Right lobe of liver (tissue), 6 donors: ENCODE measurements around the gene LCN10. TPM values are rescaled to one million over a fixed set of nuclear protein-coding genes. Genes with fewer than 3 reads are reported as not detected.

Experiments used
- ATAC-seq, 4 donors: fragments of 200-7000 bp; cut with Tn5 transposase; one replicate each; pipeline ENCODE4 v1.9.1; 2020; ENCODE audit warnings: mild to moderate bottlenecking in 4 of 4, moderate library complexity in 4 of 4
- DNase-seq, 3 donors: peaks; one replicate each; pipeline ENCODE4 v3.0.0-alpha.2; 2020
- H3K27ac ChIP-seq, 3 donors: fragments of 200-600 bp; one replicate each; pipeline ENCODE4 v1.8.0; 2022
- H3K27me3 ChIP-seq, 2 donors: fragments of 200-600 bp; one replicate each; pipeline ENCODE4 v1.8.0; 2022
- H3K36me3 ChIP-seq, 4 donors: fragments of 200-600 bp; sonication (generic) in 1 of 4; one replicate each; pipeline versions ENCODE4 v1.5.1 to v1.8.0; 2017 to 2022; ENCODE audit warnings: control low read depth in 1 of 4
- H3K4me1 ChIP-seq, 4 donors: fragments of 200-600 bp; sonication (generic) in 1 of 4; one replicate each; pipeline versions ENCODE4 v1.5.1 to v1.8.0; 2017 to 2022; ENCODE audit warnings: control low read depth in 1 of 4
- H3K4me3 ChIP-seq, 3 donors: fragments of 200-600 bp; one replicate each; pipeline ENCODE4 v1.8.0; 2022
- H3K9me3 ChIP-seq, 4 donors: fragments of 200-600 bp; sonication (generic) in 1 of 4; one replicate each; pipeline versions ENCODE4 v1.5.1 to v1.8.0; 2017 to 2022; ENCODE audit warnings: control low read depth in 1 of 4
- POLR2A ChIP-seq: fragments of 450-650 bp; IDR thresholded peaks from one replicate; pipeline ENCODE4 v1.6.1; 2017; ENCODE audit warnings: antibody characterized with exemption, mild to moderate bottlenecking
- WGBS: methylation state at CpG from one replicate; pipeline ENCODE4 v1.1.6; 2018; ENCODE audit warnings: low coverage, low lambda C conversion rate; ENCODE audit not compliant: insufficient coverage; ENCODE audit errors: missing lambda C conversion rate; 5-methylcytosine and 5-hydroxymethylcytosine counted together
- intact Hi-C, 2 donors: fragments of 100-400 bp; cut with DNase I; formaldehyde crosslinking; loops; one replicate each; pipeline versions ENCODE4 v1.11.2 to v1.14.1; 2022
- total RNA-seq, 6 experiments: library from RNA; depleted of rRNA in 2 of 6; stranded (reverse); fragments of >200 nt in 2 of 6; fragmentation: NEBNext Ultra II Directional in 3 of 6; extraction: Animal tissue kit (Norgen Biotek cat#: 25700) in 3 of 6; gene quantifications; one replicate each; pipeline versions ENCODE4 v1.1.0 to v1.2.4, GENCODE V29; 2016 to 2023
- TF ChIP-seq, protein P1 (sequence below), 4 donors: fragments of 200-600 bp in 3 of 4; fragments of 450-650 bp in 1 of 4; IDR thresholded peaks; one replicate each; pipeline versions ENCODE4 v1.5.1 to v1.8.0; 2016 to 2022; ENCODE audit warnings: antibody characterized with exemption in 4 of 4, mild to moderate bottlenecking in 2 of 4
- donor health status: DM: no; HTN: yes; CAD: no.
- donor health status: DM: no; HTN: no; CAD: no.
- donor health status: DM: no; HTN: no; CAD: no.
- donor health status: DM: no; HTN: yes; CAD: no.
- donor health status: DM: no; HTN: yes; CAD: no.

The LCN10 gene
- total RNA-seq, 6 experiments from 2014 or later, result 0.23 to 0.81 (median 0.32) TPM; not detected in 2

DNA sequence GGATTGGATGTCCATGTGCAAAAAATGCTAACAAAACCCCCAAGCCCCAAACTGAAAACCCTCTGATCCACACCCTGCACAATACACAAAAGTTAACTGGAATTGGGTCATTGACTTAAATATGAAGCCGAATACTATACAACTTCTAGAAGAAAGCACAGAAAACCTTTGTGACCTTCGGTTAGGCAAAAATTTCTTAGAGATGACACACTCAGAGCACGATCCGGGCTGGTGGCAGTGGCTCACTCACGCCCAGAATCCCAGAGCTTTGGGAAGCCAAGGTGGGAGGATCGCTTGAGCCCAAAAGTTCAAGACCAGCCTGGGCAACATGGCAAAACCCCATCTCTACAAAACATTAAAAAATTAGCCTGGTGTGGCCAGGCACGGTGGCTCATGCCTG is 32.2 kb downstream of the LCN10 start:
- intact Hi-C loops, result no loop called here
- H3K27me3 ChIP-seq, result no peaks in the 10 kb centered on the region
- TF ChIP-seq, protein P1, sequence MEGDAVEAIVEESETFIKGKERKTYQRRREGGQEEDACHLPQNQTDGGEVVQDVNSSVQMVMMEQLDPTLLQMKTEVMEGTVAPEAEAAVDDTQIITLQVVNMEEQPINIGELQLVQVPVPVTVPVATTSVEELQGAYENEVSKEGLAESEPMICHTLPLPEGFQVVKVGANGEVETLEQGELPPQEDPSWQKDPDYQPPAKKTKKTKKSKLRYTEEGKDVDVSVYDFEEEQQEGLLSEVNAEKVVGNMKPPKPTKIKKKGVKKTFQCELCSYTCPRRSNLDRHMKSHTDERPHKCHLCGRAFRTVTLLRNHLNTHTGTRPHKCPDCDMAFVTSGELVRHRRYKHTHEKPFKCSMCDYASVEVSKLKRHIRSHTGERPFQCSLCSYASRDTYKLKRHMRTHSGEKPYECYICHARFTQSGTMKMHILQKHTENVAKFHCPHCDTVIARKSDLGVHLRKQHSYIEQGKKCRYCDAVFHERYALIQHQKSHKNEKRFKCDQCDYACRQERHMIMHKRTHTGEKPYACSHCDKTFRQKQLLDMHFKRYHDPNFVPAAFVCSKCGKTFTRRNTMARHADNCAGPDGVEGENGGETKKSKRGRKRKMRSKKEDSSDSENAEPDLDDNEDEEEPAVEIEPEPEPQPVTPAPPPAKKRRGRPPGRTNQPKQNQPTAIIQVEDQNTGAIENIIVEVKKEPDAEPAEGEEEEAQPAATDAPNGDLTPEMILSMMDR (IDR thresholded peaks at IDR 0.05), result no peak
- TF ChIP-seq POLR2A, result no peak

DNA sequence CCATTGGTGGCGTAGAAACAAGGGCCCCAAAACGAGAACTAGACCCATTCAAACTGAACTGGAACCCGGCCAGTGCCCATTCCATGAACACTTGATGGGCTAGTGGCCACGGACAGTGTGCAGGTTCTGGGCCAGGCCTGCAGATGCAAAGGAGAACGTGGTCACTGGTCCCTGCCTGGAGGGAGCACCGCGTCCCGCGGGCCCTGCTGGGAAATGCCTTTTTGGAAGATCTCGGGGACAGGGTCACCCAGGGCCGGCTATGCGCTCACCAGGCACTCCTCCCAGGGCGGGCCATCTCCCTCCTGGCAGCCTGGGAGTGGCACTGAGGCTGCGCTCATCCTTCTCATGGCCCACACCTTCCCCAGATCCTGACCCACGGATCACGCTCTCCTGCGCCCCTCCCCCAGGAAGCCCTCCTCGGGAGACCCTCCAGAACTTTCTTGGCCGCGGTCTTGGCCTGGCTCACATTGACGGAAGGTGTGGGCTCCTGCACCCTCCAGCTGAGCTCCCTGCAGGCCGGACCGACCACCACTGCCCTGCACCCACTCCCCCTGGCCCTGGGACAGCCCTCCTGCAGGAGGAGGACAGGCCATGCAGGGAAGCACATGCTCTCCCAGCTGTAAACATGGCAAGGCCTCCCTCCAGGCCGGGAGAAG is 33.2 kb downstream of the LCN10 start:
- Histone ChIP-seq H3K9me3 (no peaks in the 10 kb centered on the region), H3K27ac (no peak overlapping the region), H3K27me3 (no peaks in the 10 kb centered on the region), H3K4me1 (peaks cover 0 to 12% (median 2%) of the 10 kb centered on the region in 4 donors), H3K36me3 (no peaks in the 10 kb centered on the region), H3K4me3 (no peak overlapping the region)
- DNase-seq (peak in 1 of 3 donors; percentile 56), ATAC-seq (no peak)
- WGBS, result 84% methylated on average over 7 of the region's 24 CpGs
- intact Hi-C loops, result no loop called here
- TF ChIP-seq, protein P1 (IDR thresholded peaks at IDR 0.05), result no peak
- no peak for TF ChIP-seq POLR2A

More for the DNA sequence above, 32.2 kb downstream of the LCN10 start:
- 81% methylated on average over 5 of the region's 7 CpGs for whole genome bisulfite sequencing
- H3K4me3 ChIP-seq, result no peak overlapping the region
- H3K36me3 ChIP-seq, result no peaks in the 10 kb centered on the region
- no peak for ATAC-seq
- no peak for DNase-seq
- H3K4me1 ChIP-seq, result peaks cover 0 to 12% (median 2%) of the 10 kb centered on the region in 4 donors
- no peak overlapping the region for H3K27ac ChIP-seq
- H3K9me3 ChIP-seq, result no peaks in the 10 kb centered on the region

DNA sequence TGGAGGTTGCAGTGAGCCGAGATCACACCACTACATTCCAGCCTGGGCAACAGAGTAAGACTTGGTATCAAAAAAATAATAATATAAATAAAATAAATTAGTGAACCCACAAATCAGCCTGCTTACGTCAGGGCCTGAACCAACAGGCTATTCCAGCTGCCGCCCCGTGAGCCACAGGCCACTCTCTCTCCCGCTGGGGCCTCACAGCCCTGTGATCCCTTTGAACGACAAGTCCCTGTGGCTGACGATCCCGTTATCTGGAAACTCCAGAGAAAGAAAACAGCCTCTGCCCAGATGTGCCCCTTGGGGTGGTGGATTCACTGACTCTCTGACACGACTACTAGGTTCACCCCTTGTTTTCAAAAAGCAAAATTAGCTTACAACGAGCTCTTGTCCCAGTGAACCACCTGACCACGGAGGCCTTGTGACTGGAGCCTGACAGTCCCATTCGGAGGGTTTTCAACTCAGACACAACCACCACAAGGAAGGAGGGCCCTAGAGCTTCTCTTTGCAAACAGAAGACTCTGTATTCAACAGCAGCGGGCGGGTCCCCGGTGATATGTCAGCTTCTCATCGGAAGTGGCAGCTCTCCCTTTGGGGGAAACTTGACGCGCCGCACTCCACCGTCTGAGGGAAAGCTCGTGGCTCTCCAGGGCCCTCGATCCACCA is 34.8 kb downstream of the LCN10 start:
- Histone ChIP-seq H3K4me3 (no peak overlapping the region), H3K27me3 (no peaks in the 10 kb centered on the region), H3K4me1 (peaks cover 0 to 11% (median 2%) of the 10 kb centered on the region in 4 donors), H3K9me3 (no peaks in the 10 kb centered on the region), H3K27ac (no peak overlapping the region), H3K36me3 (no peaks in the 10 kb centered on the region)
- intact Hi-C loops, result no loop called here
- 83% methylated on average over 7 of the region's 22 CpGs for WGBS
- DNase-seq, result no peak
- TF ChIP-seq, protein P1 (IDR thresholded peaks at IDR 0.05), result no peak
- no peak for TF ChIP-seq POLR2A
- no peak for ATAC-seq

DNA sequence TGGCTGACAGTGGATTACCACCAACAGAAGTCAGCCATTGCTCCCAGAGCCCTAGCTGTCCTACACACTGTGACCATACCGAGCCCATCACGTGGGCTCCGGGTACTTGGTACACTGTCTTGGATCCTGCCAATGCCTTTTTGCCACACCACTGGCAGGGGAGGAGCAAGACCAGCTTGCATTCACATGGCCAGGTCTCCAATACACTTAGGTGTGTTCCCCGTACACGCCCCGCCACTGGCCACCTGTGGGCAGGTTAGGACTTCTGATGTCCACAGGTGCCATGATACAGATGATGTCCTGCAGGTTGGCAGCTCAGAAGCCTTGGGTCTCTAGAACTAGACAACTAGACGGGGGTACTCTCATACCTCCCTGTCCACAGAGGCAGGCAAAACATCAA is 35.7 kb downstream of the LCN10 start:
- TF ChIP-seq, protein P1 (IDR thresholded peaks at IDR 0.05), result no peak
- TF ChIP-seq POLR2A, result no peak
- Histone ChIP-seq H3K9me3 (no peaks in the 10 kb centered on the region), H3K27ac (no peak overlapping the region), H3K36me3 (no peaks in the 10 kb centered on the region), H3K4me3 (no peak overlapping the region), H3K4me1 (peaks cover 0 to 7% (median 2%) of the 10 kb centered on the region in 4 donors), H3K27me3 (no peaks in the 10 kb centered on the region)
- no peak for DNase-seq
- ATAC-seq, result no peak
- intact Hi-C loops, result no loop called here
- no CpG with 5 or more reads among the region's 7 CpGs for WGBS
